AG09319 (cell line): ENCODE measurements around the gene TRRAP.

Experiments
- DNase-seq: peaks from one replicate; pipeline ENCODE4 v3.0.0-alpha.2; 2010; ENCODE audit warnings: low read depth; ENCODE audit errors: extremely low read depth
- TF ChIP-seq, protein P1 (sequence below): IDR thresholded peaks from 2 replicates; pipeline ENCODE4 v1.5.1; 2011; ENCODE audit warnings: low read depth, mild to moderate bottlenecking, inconsistent platforms, low read length, moderate library complexity

Gene TRRAP

DNA sequence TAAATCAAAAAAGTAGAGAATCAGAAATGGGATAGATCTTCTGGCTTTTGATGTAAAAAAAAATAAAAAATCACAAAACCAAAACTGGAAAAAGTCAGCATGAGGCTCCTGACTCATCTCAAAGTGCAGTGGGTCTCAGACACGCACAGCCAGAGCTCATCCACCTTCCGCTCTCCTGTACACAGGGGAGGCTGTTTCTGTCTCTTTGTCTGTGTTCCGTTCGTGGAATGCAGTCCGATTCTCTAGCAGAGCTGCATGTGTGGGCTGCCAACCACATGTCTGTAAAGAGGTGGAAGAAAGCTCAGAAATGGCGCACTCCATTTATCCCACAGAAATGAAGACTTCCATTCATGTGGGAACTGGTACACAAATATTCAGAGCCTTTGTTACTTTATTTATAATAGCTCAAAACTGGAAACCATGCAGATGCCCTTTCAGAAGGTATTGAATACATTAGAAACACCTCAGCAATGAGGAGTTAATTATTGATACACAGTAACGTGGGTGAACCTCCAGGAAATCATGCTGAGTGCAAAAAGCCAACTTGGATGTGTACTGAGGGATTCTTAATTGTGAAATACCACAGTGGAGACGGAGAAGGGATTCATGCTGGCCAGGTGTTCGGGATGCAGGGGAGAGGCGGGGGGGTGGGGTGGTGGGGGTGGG is 123.3 kb downstream of the TRRAP start:
- TF ChIP-seq, protein P1, sequence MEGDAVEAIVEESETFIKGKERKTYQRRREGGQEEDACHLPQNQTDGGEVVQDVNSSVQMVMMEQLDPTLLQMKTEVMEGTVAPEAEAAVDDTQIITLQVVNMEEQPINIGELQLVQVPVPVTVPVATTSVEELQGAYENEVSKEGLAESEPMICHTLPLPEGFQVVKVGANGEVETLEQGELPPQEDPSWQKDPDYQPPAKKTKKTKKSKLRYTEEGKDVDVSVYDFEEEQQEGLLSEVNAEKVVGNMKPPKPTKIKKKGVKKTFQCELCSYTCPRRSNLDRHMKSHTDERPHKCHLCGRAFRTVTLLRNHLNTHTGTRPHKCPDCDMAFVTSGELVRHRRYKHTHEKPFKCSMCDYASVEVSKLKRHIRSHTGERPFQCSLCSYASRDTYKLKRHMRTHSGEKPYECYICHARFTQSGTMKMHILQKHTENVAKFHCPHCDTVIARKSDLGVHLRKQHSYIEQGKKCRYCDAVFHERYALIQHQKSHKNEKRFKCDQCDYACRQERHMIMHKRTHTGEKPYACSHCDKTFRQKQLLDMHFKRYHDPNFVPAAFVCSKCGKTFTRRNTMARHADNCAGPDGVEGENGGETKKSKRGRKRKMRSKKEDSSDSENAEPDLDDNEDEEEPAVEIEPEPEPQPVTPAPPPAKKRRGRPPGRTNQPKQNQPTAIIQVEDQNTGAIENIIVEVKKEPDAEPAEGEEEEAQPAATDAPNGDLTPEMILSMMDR = no peak
- no peak for DNase-seq

DNA sequence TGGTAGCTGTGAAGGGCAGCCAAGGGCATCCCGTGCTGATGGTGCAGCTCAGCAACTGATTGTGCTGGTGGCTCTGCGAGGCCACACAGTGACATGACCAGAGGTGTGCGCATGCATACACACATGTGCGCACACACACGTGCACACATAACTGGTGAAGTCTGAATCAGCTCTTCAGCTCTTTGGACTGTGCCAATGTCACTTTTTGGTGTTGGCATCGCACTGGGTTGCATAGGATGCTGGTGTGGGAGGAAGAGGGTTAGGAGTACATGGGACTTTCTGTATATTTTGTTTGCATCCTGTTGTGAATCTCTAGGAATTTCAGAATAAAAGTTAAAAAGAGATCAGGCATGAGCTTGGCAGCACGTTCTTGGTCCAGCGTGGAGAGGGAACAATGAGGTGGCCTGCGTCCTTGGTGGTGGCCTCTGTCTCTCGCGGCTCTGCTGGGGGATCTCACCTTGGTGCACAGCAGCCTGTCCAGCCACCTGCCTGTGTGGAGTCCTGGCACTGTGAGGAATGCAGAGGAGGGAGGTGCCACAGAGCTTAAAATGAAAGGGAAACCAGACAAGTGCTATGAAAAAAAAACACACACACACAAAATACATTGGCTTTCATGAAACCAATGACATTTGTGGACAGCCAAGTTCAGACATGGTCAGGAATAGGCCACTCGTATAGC is 124.0 kb downstream of the TRRAP start:
- TF ChIP-seq, protein P1 = no peak
- no peak for DNase-seq

GRCh38 chr7:99002827-99003212 is 124.5 kb downstream of the TRRAP start:
- no peak for DNase-seq
- TF ChIP-seq, protein P1 = no peak

DNA sequence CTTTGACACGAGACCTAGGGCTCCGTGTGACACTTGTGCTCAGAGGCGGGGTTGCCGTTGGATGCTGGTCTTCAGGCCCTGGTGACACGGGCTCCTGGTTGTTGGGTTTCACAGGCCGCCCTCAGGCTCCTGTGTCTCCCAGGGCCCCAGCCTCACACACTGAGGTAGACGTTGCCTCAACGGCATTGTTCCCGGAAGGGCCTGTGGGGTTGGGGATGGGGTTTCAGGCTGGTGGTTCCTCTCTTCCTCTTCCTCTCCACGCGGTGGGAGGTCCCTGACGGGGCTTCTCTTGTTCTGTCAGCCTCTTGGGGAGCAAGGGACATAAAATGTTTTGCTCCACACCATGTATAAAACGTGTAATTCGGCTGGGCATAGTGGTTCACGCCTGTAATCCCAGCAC is 125.1 kb downstream of the TRRAP start:
- no peak for DNase-seq
- TF ChIP-seq, protein P1 = no peak

DNA sequence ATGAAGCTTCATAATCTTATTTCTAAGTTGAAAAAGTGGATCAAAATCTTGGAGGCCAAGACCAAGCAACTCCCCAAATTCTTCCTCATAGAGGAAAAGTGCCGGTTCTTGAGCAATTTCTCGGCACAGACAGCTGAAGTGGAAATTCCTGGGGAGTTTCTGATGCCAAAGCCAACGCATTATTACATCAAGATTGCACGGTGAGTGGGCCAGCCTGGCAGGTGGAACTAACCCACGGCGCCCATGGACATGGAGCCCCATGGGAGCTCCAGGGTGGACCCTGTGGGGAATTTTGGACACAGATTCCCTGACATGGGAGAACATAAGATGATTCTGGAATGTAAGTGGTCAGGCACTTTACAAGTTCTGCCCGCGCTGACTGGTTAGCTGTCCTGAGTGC is 125.9 kb downstream of the TRRAP start:
- TF ChIP-seq, protein P1 = no peak
- no peak for DNase-seq

DNA sequence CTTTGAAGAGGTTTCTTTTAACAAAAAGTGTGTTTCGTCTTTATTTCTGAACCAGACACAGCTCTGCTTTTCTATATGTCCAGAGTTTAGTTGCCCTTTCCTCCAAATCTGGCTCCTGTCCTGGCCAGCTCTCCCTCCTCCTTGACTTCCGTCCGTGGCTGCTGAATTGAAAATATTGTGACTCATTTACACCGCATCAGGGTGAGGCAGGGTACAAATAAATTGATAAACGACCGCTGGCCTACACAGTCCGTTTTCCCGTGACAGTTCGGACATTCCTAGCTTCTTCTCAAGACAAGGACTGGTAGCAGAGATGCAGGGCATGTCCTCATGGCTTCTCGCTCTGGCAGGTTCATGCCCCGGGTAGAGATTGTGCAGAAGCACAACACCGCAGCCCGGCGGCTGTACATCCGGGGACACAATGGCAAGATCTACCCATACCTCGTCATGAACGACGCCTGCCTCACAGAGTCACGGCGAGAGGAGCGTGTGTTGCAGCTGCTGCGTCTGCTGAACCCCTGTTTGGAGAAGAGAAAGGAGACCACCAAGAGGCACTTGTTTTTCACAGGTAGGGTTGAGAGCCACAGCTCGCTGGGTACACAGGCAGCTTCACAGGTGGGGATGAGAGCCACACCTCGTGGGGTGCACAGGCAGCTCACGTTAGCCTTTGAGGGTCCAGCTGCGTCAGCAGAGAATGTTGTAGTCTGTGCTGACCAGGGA is 126.6 kb downstream of the TRRAP start:
- DNase-seq = no peak
- TF ChIP-seq, protein P1 = no peak

DNA sequence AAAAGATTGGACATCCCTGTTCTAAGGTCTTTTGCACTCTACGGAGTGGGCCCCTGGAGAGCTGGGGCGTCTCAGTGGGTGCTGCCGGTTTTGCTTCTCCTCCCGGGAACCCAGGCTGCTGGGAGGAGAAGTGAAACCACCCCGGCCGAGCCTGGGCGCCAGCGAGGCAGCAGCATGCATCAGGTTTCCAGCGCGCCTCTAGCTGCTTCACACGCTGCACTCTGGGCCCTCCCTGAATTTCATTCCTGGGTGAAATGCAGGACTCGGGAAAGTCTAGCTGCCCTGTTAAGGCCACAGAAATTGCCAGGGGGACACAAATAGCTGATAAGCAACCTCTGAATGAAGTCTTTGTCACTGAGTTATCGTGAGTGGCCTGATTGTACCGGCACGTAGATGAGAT is 127.4 kb downstream of the TRRAP start:
- no peak for DNase-seq

More for the DNA sequence above, 127.4 kb downstream of the TRRAP start:
- TF ChIP-seq, protein P1 = no peak
